GM18861 (cell line): Measurements from ENCODE around the gene TMEM165.

ENCODE experiments used
- ATAC-seq: cut with Tn5 transposase; IDR thresholded peaks from one replicate; pipeline ENCODE4 v1.9.1; 2021; ENCODE audit not compliant: unreplicated experiment

TMEM165 gene

GRCh38 chr4:55450566-55450965 is 54.8 kb downstream of the TMEM165 start:
- ATAC-seq: no peak

GRCh38 chr4:55458164-55458563 is 62.4 kb downstream of the TMEM165 start:
- no peak for ATAC-seq

GRCh38 chr4:55458611-55459010 is 62.9 kb downstream of the TMEM165 start:
- ATAC-seq: no peak

GRCh38 chr4:55466001-55466400 is 70.2 kb downstream of the TMEM165 start:
- ATAC-seq: no peak

- ATAC-seq: no peak
Measured at GRCh38 chr4:55468724-55469123, 73.0 kb downstream of the TMEM165 start.

- no peak for ATAC-seq
Measured at GRCh38 chr4:55469979-55470378, 74.2 kb downstream of the TMEM165 start.
